Tibial artery (tissue), 4 donors: ENCODE results near the gene UQCRH.
A peak's percentile ranks its signal among the peaks of the same experiment; 100 is the strongest.

Experiments
- DNase-seq, 2 donors: peaks; one replicate each; pipeline ENCODE4 v3.0.0-alpha.2; 2019
- H3K27ac ChIP-seq, 2 donors: fragments of 200-600 bp; sonication (generic) in 1 of 2; 1 replicate in 1 of 2; 2 replicates in 1 of 2; pipeline ENCODE4 v1.5.1; 2018 to 2019; ENCODE audit warnings: mild to moderate bottlenecking in 1 of 2
- H3K27me3 ChIP-seq, 2 donors: fragments of 200-600 bp; sonication (generic) in 1 of 2; one replicate each; pipeline versions ENCODE4 v1.5.1 to v1.6.0; 2016 to 2019
- H3K36me3 ChIP-seq, 3 donors: fragments of 200-600 bp; sonication (generic) in 2 of 3; one replicate each; pipeline ENCODE4 v1.5.1; 2016 to 2019; ENCODE audit warnings: mild to moderate bottlenecking in 2 of 3
- H3K4me1 ChIP-seq, 4 donors: fragments of 200-600 bp; sonication (generic) in 2 of 4; 1 replicate in 3 of 4; 2 replicates in 1 of 4; pipeline ENCODE4 v1.5.1; 2016 to 2019
- H3K4me3 ChIP-seq, 2 donors: fragments of 200-600 bp; sonication (generic) in 1 of 2; 1 replicate in 1 of 2; 2 replicates in 1 of 2; pipeline ENCODE4 v1.5.1; 2018 to 2019; ENCODE audit warnings: mild to moderate bottlenecking in 2 of 2
- H3K9me3 ChIP-seq, 3 donors: fragments of 200-600 bp; sonication (generic) in 1 of 3; one replicate each; pipeline ENCODE4 v1.5.1; 2016 to 2019
- CTCF ChIP-seq, 2 experiments: fragments of 200-600 bp in 1 of 2; fragments of 450-650 bp in 1 of 2; IDR thresholded peaks; one replicate each; pipeline ENCODE4 v1.5.1; 2017 to 2019; ENCODE audit warnings: antibody characterized with exemption in 2 of 2, mild to moderate bottlenecking in 1 of 2, moderate library complexity in 1 of 2
- intact Hi-C: fragments of 100-400 bp; cut with DNase I; formaldehyde crosslinking; loops from one replicate; pipeline ENCODE4 v1.15.0; 2023; ENCODE audit warnings: low total_unique reads

UQCRH gene

DNA sequence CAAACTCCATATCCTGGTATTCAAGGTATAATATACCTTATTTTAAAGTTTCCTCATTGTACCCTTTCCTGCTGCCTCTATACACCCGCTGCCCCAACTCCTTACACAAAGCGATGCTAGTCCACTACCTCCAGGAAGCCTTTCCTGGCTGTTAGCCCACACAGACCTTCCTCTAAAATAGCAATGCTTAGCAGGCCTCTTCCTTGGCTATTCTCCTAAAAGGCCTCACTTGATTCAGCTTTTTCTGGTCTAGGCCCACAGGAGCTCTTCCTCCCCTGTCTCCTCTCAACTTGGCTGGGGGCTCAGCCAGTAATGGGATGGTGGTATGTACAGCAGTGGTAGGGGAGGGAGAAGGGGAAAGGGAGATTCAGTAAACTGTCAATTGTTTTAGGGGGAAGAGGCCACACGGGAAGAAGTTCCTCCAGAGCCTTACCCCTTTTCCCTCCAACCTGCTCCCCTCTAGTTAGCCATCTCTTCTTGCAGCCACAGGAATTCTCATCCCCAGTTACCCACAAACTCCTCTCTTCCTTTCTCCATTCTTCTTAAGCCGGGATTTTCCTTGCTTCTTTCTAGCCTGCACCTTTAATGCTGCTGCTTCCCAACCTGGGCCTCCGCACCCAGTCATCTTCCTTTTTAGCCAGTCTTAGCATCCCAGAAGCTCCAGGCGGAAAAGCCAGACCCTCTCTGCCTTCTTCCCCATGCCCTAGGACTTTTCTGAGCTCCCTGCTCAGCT is 2.7 kb upstream of the UQCRH start:
- no peak for DNase-seq
- Histone ChIP-seq H3K27ac (peak overlapping the region; percentile 95 to 97), H3K9me3 (no peaks in the 10 kb centered on the region), H3K4me3 (peak overlapping the region; percentile 77 to 87), H3K36me3 (peaks cover 16 to 23% (median 23%) of the 10 kb centered on the region in 3 donors), H3K4me1 (peaks cover 0 to 52% (median 43%) of the 10 kb centered on the region in 4 donors), H3K27me3 (no peaks in the 10 kb centered on the region)
- TF ChIP-seq CTCF (IDR thresholded peaks at IDR 0.05): no peak
- intact Hi-C loops: loop anchor here (5.0 kb wide), 1 partner anchor 54 kb away; the partner anchor contains the start of gene RAD54L

- intact Hi-C loops: loop anchor here (5.0 kb wide), 1 partner anchor 54 kb away; the partner anchor contains the start of gene RAD54L
- H3K9me3 ChIP-seq: no peaks in the 10 kb centered on the region
- DNase-seq: no peak
- H3K27me3 ChIP-seq: no peaks in the 10 kb centered on the region
- H3K4me3 ChIP-seq: peak overlapping the region; percentile 77 to 87
- peaks cover 0 to 56% (median 45%) of the 10 kb centered on the region in 4 donors for H3K4me1 ChIP-seq
- peaks cover 12 to 18% (median 18%) of the 10 kb centered on the region in 3 donors for H3K36me3 ChIP-seq
- peak overlapping the region; percentile 95 to 97 for H3K27ac ChIP-seq
- TF ChIP-seq CTCF (IDR thresholded peaks at IDR 0.05): no peak
Measured at GRCh38 chr1:46301406-46301807, 2.1 kb upstream of the UQCRH start.

GRCh38 chr1:46301808-46302640 is 1.5 kb upstream of the UQCRH start:
- Histone ChIP-seq H3K4me1 (peaks cover 0 to 63% (median 47%) of the 10 kb centered on the region in 4 donors), H3K36me3 (peaks cover 6 to 15% (median 12%) of the 10 kb centered on the region in 3 donors), H3K27me3 (no peaks in the 10 kb centered on the region), H3K9me3 (no peaks in the 10 kb centered on the region), H3K4me3 (peak overlapping the region; percentile 77 to 87), H3K27ac (peak overlapping the region; percentile 95 to 97)
- DNase-seq: peak; percentile 42 to 79
- no peak for TF ChIP-seq CTCF (IDR thresholded peaks at IDR 0.05)
- intact Hi-C loops: loop anchor here (5.0 kb wide), 1 partner anchor 55 kb away; the partner anchor contains the start of gene RAD54L

DNA sequence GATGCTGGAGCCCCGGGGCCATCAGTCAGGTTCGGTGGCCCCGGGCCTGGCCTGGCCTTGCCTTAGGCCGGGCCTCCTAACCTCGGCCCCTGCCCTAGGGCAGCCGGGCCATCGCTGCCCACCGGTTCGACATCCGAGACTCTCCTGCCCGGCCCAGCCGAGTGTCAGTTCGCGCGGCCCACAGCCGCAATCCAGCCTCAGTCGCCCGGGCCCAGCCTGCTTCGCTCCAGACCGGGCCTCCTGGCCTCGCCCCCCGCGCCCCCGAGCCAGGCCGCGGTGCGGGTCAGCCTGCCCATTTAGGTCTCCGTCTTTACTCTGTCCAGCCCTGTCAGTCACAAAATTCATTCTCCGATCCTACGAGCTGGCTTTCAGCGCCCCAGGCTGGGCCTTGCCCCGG is 859 bp upstream of the UQCRH start:
- Histone ChIP-seq H3K27me3 (no peaks in the 10 kb centered on the region), H3K4me1 (peaks cover 0 to 68% (median 50%) of the 10 kb centered on the region in 4 donors), H3K4me3 (peak overlapping the region; percentile 77 to 87), H3K36me3 (peaks cover 0 to 11% (median 5%) of the 10 kb centered on the region in 3 donors), H3K27ac (peak overlapping the region; percentile 95 to 97), H3K9me3 (no peaks in the 10 kb centered on the region)
- no peak for TF ChIP-seq CTCF (IDR thresholded peaks at IDR 0.05)
- DNase-seq: peak; percentile 28 to 74
- intact Hi-C loops: loop anchor here (5.0 kb wide), 1 partner anchor 55 kb away; the partner anchor contains the start of gene RAD54L

- Histone ChIP-seq H3K27me3 (no peaks in the 10 kb centered on the region), H3K27ac (peak overlapping the region; percentile 95 to 97), H3K4me1 (peaks cover 0 to 60% (median 44%) of the 10 kb centered on the region in 4 donors), H3K4me3 (peak overlapping the region; percentile 77 to 87), H3K9me3 (no peaks in the 10 kb centered on the region), H3K36me3 (peaks cover 0 to 7% (median 0%) of the 10 kb centered on the region in 3 donors)
- TF ChIP-seq CTCF (IDR thresholded peaks at IDR 0.05): no peak
- no peak for DNase-seq
- intact Hi-C loops: loop anchor here (2.0 to 5.0 kb wide), 2 partner anchors 39 to 57 kb away; partner anchors contain the start of gene RAD54L
Measured at GRCh38 chr1:46303872-46304326, 401 bp downstream of the UQCRH start.
